Measurements from ENCODE around the gene SPHKAP.
A peak's percentile ranks its signal among the peaks of the same experiment; 100 is the strongest.
"Not testable (repeated sequence)": the region's sequence is repeated elsewhere in the genome, so short reads cannot be mapped to it uniquely, and the experiment has no call there.

The SPHKAP gene

DNA sequence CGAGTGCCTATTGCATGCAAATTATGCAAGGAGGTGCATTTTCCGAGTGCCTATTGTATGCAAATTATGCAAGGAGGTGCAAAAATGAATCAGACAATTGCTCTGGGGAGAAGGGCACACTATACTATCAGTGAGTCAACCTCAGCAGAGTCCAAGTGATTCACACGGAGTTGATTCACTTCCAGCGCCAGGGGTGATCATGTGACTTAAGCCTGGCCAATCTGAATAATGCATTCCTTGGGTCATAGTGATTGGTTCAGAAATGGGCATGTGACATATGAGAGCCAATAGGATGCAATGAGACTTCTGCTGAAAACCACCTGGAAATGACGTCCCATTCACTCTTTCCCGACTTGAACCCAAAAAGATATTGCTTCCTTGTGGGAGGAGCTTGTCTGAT is 157.9 kb downstream of the SPHKAP start:
- DNase-seq (ENCODE audit: low spot score) = no peak

DNA sequence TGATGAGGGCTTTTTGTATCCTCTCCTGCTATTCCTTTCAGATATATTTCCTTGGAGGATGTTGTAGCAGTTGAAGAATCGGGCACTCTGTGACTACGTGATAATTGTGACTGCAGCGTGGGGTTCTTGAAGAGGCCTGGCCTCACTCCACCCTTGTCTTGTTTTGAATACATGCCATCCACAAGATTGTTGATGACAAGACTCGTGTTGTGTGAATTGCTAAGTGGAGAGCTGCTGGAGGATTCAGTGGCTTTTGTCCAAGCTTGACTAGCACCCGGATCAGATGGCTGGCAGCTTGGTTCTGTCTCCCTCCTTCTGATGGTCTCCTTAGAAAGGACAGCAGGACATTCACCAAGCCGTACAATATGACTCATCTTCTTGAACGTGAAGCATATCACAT is 163.2 kb downstream of the SPHKAP start:
- DNase-seq (ENCODE audit: low spot score) = no peak

DNA sequence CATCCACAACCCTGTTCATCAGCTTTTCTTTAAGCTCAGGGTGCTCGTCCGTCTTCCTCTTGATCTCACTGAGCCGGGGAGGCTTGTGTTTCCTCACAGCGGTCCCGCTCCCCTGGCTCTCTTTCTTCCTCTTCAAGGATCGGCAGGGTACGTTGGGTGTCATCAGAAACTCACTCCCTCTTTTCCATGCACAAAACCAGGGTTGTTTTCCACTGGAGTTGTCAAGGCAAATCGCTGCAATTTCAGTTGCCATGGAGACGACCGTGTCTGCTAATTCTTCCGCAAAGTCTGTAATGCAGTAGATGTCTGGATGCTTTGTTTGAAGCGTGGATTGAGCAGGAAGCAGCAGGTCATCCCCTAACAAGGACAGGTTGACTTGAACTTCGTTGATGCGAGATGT is 163.7 kb downstream of the SPHKAP start:
- DNase-seq (ENCODE audit: low spot score) = no peak

DNA sequence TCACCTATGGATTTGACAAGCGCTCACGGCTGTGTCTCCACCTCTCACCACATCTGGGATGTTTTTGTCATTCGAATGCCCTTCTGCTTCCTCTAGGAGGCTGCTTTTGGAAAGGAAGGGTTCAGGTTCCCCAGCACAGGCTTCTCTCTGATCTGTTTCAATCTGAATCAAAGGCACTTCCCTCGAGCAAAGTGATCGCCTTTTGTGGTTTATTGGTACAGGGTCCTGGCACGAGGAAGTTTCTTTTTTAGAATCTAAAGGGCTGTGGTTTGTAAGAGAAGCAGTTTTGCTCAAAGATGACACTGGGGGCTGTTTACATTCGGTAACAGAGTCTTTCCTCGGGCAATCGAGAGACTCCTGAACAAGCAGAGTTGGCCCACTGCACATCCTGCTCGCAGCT is 165.1 kb downstream of the SPHKAP start:
- no peak for DNase-seq (ENCODE audit: low spot score)

DNA sequence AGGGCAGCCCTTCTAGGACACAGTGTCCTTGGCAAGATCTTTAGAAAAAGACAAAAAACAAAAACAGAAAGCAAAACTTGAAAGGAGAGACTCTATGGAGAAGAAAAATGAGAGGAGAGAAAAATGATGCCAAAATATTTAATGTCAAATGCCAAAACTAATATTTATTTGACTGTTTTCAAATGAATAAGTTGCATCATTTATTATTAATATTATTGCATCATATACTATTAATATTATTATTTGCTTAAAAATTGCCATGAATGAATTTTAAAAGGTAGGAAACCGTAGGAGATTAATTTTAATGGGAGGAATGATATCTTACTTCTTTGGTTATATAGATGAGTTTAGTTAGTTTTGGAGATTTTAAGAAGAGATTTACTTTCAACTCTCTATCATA is 165.7 kb downstream of the SPHKAP start:
- DNase-seq (ENCODE audit: low spot score) = no peak

DNA sequence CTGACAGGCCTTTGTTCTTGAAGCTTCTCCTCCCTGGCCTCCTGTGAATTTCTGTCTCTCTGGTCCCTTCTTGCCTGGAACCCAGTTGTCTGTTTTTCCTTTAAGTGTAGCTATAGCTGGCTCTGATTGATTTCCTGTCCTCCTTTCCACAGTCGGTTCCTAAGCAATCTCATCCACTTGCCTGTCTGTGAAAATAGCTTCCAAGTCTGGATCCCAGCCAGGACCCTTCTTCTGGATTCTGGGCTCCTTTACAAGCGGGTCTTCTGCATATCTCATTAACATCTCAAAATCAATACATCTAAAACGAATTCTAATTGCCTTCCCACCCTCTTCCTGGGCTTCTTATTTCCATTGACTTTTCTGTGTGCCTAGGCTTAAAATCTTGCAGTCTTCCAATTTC is 185.1 kb downstream of the SPHKAP start:
- DNase-seq (ENCODE audit: low spot score) = no peak

DNA sequence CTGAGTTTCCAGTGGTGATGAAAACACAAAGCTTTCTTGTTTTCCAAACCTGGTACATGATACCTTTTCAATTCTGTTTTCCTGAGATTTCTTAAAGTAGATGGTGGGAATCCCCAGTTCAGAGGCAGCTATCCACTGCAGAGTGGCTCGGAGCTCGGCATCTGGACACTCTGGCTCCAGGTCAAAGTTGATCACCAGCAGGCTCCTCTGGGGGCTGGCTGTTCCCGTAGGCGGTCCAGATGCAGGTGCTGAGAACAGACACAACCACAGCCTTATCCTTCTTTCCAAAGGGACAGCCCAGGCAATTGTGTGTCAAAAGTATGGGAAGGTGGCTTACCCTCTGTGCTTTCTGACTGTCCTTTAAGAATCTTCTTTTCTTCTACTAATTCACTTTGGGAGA is 190.6 kb downstream of the SPHKAP start:
- DNase-seq (ENCODE audit: low spot score) = no peak

DNA sequence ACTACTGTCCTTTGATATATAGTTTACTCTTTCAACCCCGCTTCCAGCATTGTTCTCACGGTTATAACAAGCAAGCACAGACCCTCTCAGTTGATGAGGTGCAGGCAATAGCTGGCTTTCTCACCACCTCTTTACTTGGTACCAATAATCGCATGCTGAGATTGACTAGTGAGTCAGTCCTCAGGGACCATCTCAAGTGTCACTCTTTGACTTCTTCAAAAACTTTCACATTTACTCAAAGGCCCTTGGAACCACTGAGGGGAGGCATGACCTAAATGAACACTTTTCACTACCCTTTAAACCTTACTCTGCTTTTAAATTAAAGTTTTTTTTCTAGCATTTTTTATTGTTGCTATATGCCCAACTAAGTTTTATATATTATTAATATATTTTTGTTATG is 208.2 kb downstream of the SPHKAP start:
- no peak for DNase-seq (ENCODE audit: low spot score)

DNA sequence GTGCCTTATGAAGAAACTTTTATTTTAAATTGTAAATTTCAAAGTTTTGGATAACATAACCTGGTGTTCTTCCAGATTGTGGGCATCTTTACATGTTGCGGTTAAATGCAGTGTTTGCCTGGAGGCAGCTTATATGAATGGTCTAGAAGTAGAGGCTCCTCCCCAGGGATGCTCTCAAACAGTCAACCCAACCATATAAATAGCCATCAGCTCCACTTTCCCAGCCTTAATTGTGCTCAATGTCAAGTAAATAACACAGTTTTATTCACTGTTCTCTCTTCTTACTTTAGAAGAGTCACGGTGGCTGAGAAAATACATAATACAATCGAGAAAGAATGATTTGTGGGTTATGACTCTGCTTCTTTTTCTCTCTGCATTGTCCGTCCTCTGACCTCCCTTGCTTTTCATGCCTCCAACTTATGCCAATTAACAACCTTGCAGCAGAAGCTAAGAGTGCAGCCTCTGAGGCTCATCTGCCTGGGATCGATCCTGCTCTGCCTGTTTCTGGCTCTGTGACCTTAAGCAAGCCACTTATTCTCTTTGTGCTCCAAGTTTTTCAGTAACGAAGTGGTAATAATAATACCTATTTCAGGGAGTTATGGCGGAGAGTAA is 209.8 kb downstream of the SPHKAP start:
- DNase-seq (ENCODE audit: low spot score) = no peak

DNA sequence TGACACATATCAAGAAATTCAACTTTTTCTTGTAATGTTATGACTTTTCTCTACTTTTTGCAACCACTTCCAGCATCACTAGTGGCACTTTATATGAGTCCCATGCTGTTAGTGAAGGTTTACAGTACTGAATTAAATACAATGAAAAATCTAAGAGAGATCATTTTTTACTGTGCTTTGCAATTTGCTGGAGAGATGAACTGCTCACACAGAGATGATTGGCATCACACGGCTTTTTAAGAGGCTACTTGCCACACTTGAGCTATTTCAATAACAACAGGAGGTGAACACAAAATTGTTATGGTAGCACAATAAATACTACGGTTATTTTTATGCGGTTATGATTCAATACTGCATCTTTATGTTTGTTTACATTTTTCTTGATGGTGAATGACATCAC is 221.2 kb downstream of the SPHKAP start:
- DNase-seq (ENCODE audit: low spot score) = no peak

DNA sequence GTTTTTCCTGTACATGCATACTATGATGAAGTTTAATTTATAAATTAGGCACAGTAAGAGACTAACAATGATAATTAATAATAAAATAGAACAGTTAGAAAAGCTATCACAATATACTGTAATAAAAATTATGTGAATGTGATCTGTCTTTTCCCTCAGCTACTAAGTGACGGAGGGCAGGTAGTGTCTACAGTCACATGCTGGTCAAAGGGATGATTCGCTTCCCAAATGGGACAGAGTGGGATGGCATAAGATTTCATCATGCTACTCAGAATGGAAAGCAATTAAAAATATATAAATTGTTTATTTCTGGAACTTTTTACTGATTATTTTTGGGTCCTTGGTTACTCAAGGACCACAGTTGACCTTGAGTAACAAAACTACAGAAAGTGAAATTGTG is 238.5 kb downstream of the SPHKAP start:
- no peak for DNase-seq (ENCODE audit: low spot score)

DNA sequence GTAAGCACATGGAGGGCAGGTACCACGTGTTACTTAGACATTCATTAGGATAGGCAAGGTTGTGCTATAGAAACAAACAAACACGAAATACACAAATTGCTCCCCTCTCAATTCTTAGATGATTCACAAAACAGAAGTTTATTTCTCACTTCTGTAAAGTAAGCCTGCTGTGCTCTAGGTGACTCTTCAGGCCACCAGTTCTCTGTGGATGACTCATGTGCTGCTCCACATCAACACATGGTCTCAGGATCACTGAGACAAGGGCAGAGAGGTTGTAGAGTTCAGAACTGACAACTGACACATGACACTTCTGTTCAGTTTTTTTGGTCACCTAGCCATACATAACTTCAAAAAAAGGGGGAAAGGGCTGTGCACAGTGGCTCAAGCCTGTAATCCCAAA is 239.5 kb downstream of the SPHKAP start:
- DNase-seq (ENCODE audit: low spot score) = no peak

DNA sequence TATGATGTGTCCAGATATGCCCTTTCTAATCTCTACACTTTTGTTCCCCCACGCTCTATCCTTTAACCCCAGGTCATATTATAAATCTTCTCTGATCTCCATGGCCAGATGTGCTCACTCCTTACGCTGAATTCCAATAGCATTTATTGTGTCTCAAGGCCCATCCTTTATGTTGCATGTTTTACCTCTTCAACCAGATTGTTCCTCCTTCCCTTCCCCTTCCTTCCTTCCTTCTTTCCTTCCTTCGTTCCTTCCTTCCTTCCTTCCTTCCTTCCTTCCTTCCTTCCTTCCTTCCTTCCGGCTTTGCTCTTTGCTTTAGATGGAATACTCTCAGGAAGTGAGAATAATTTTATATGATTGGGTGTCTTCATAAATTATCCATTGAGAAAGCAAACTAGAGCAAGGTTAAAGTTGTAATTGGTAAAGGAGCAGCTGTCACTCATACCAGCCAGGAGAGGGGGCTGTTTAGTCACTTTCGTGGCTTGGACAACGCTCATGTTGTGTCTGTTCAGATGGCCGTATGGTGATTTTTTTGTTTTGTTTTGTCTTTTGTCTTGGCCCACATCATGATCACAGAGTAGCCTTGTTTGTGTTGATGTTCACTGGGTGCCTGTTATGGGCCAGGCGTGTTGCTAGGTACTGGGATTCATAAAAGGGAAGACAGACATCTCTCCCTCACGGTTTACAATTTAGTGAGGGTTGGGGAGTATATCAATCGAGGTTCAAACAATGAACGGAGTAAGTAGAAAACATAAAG is 242.0 kb downstream of the SPHKAP start:
- peak; percentile 26 for DNase-seq (ENCODE audit: low spot score)

DNA sequence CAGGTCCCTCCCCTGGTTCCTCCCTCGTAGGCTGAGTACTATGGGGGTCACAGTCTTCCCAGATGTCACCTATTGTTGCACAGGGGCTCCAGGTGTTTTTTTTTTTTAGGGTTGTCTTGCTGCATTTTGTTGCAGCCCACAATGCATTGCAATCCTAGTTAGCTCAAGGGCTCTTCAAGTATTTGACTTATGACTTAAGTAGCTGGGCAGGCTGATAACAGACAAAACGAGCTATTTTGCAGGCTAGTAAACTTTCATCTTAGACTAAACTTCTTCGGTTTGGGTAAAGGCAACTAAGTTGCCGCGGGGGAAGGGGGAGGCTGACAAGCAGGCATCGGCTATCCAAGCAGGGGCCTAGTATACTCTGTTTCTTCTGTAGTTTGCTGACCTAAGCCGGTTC is 245.2 kb downstream of the SPHKAP start:
- not testable (repeated sequence) for DNase-seq (ENCODE audit: low spot score)

DNA sequence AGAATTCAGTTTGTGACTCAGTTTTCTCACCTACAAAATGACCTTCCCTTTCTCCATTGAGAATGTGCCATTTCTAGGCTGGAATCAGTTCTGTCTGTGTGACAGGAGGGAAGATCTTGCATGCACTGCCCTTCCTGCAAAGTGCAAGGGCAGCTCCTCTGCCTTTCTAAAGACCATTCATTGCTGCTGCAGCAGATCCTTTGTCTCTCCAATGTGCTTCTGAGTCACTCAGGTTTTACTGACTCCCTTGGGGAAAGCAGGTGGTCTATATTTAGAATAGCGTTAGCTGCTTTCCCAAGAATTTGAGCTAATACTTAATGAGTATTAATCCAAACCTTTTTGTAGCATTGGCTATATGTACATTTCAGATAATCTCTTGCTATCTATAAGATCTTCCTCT is 247.6 kb downstream of the SPHKAP start:
- DNase-seq (ENCODE audit: low spot score) = no peak

DNA sequence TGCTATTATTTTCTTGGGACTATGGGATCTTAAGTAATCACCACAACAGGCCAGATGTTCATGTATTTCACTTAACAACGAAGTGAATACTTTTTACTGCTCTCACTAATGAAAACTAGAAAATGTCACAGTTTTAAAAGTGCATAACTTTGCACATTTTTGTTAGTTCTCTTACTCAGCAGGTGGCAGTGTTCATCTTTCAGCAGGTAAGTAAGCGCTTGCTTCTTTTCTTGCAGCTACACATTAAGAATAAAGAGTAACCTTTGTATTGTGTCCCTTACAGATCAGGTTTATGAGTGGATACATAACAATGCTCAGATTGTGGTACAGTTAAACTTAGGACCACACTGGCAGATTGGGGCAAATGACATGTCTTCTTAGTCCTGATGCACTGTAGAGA is 249.1 kb downstream of the SPHKAP start:
- DNase-seq (ENCODE audit: low spot score) = no peak

DNA sequence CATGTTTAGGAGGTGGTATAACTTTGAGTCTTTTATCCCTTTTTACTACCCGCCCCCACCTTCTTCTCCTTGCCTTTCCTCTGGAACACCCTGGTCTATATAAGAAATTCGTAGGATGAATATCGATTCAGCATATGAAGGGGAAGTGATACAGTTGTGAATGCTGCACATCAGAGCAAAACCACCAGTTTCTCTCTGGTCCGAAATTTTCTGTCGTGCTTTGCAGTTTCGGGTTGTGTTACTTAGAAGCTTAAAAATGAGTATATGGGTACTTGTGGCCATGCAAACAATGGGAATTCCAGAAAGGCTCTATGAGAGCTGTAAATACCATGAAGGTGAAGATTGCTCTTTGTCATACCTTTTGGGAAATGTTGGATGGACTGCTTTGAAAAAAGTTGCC is 249.5 kb downstream of the SPHKAP start:
- DNase-seq (ENCODE audit: low spot score) = no peak

Data from AG08396 (cell line).